Ramos (cell line): ENCODE data around the gene GYPA.
"Not testable (repeated sequence)": the region's sequence is repeated elsewhere in the genome, so short reads cannot be mapped to it uniquely, and the experiment has no call there.

ENCODE experiments used
- in situ Hi-C: fragments of 300-500 bp; cut with MboI; formaldehyde crosslinking; loops from one replicate; pipeline ENCODE4 v1.14.3; 2022; ENCODE audit warnings: low sequenced_read_pairs; ENCODE audit not compliant: unreplicated experiment

The GYPA gene

GRCh38 chr4:144136189-144136588 lies 4.3 kb downstream of the GYPA start:
- in situ Hi-C loops: not testable (repeated sequence)

GRCh38 chr4:144130167-144130566 lies 10.4 kb downstream of the GYPA start:
- in situ Hi-C loops: not testable (repeated sequence)

GRCh38 chr4:144129336-144129875 lies 11.1 kb downstream of the GYPA start:
- in situ Hi-C loops: not testable (repeated sequence)

GRCh38 chr4:144128709-144129320 lies 11.7 kb downstream of the GYPA start:
- in situ Hi-C loops: not testable (repeated sequence)

GRCh38 chr4:144125109-144125508 lies 15.4 kb downstream of the GYPA start:
- in situ Hi-C loops: not testable (repeated sequence)

- in situ Hi-C loops: not testable (repeated sequence)
Measured at GRCh38 chr4:144123982-144124635, 16.4 kb downstream of the GYPA start.

- in situ Hi-C loops: not testable (repeated sequence)
Measured at GRCh38 chr4:144123269-144123668, 17.2 kb downstream of the GYPA start.

GRCh38 chr4:144119752-144120151 lies 20.8 kb downstream of the GYPA start:
- in situ Hi-C loops: not testable (repeated sequence)

GRCh38 chr4:144115519-144115918 lies 25.0 kb downstream of the GYPA start:
- in situ Hi-C loops: no loop called here

GRCh38 chr4:144113546-144113945 lies 27.0 kb downstream of the GYPA start:
- in situ Hi-C loops: no loop called here

GRCh38 chr4:144104509-144105130 lies 35.9 kb downstream of the GYPA start:
- in situ Hi-C loops: no loop called here

- in situ Hi-C loops: not testable (repeated sequence)
Measured at GRCh38 chr4:144097776-144098175, 42.7 kb downstream of the GYPA start.

GRCh38 chr4:144093995-144094394 lies 46.5 kb downstream of the GYPA start:
- in situ Hi-C loops: not testable (repeated sequence)

GRCh38 chr4:144091181-144091580 lies 49.3 kb downstream of the GYPA start:
- in situ Hi-C loops: not testable (repeated sequence)

- in situ Hi-C loops: no loop called here
Measured at GRCh38 chr4:144090744-144091143, 49.8 kb downstream of the GYPA start.

GRCh38 chr4:144082053-144082452 lies 58.5 kb downstream of the GYPA start:
- in situ Hi-C loops: not testable (repeated sequence)

- in situ Hi-C loops: not testable (repeated sequence)
Measured at GRCh38 chr4:144080135-144080534, 60.4 kb downstream of the GYPA start.

GRCh38 chr4:144078746-144079145 lies 61.8 kb downstream of the GYPA start:
- in situ Hi-C loops: not testable (repeated sequence)

GRCh38 chr4:144061556-144061955 lies 79.0 kb downstream of the GYPA start:
- in situ Hi-C loops: not testable (repeated sequence)

GRCh38 chr4:144060234-144060859 lies 80.2 kb downstream of the GYPA start:
- in situ Hi-C loops: not testable (repeated sequence)
